Mammary epithelial cell (primary cell): Measurements from ENCODE around the gene SNX9.

Experiments
- EZH2 ChIP-seq: IDR thresholded peaks from 2 replicates; pipeline ENCODE4 v1.6.1; 2012; ENCODE audit warnings: low read length, inconsistent platforms, borderline replicate concordance
- TF ChIP-seq, protein P1 (sequence below), 2 donors: IDR thresholded peaks in 1 of 2; conservative IDR thresholded peaks in 1 of 2; 2 replicates each; pipeline ENCODE4 v1.5.1; 2011 to 2012; ENCODE audit warnings: inconsistent platforms in 2 of 2, low read length in 2 of 2, mild to moderate bottlenecking in 2 of 2, control low read depth in 1 of 2, low read depth in 1 of 2; ENCODE audit not compliant: insufficient read depth in 1 of 2; ENCODE audit errors: extremely low read depth in 1 of 2

DNA sequence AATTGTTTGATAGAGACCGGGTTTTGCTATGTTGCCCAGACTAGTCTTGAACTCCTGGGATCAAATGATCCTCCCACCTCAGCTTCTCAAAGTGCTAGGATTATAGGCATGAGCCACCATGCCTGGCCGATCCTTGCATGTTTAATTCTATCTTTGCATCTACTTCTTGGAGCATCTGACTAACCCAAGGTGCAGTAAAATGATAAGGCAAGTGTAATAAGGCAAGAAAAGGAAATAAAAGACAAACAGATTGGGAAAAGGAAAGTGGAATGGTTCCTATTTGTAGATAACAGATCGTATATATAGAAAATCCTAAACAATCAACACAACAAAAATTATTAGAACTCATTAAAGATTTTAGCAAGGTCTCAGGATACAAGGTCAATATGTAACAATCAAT is 36.8 kb upstream of the SNX9 start:
- TF ChIP-seq, protein P1, sequence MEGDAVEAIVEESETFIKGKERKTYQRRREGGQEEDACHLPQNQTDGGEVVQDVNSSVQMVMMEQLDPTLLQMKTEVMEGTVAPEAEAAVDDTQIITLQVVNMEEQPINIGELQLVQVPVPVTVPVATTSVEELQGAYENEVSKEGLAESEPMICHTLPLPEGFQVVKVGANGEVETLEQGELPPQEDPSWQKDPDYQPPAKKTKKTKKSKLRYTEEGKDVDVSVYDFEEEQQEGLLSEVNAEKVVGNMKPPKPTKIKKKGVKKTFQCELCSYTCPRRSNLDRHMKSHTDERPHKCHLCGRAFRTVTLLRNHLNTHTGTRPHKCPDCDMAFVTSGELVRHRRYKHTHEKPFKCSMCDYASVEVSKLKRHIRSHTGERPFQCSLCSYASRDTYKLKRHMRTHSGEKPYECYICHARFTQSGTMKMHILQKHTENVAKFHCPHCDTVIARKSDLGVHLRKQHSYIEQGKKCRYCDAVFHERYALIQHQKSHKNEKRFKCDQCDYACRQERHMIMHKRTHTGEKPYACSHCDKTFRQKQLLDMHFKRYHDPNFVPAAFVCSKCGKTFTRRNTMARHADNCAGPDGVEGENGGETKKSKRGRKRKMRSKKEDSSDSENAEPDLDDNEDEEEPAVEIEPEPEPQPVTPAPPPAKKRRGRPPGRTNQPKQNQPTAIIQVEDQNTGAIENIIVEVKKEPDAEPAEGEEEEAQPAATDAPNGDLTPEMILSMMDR (conservative IDR thresholded peaks at IDR 0.05 in 1 of 2, IDR thresholded peaks at IDR 0.05 in 1 of 2; ENCODE audit: extremely low read depth in 1 of 2, insufficient read depth in 1 of 2, low read depth in 1 of 2, low read length in 2 of 2), result no peak
- TF ChIP-seq EZH2, result no peak
